ENCODE measurements around the gene CLEC16A. TPM values are rescaled to one million over a fixed set of nuclear protein-coding genes. Genes with fewer than 3 reads are reported as not detected.
"Not testable (repeated sequence)": the region's sequence is repeated elsewhere in the genome, so short reads cannot be mapped to it uniquely, and the experiment has no call there.

CLEC16A gene
- total RNA-seq, 1 donor from 2014 or later: 34.6 TPM

DNA sequence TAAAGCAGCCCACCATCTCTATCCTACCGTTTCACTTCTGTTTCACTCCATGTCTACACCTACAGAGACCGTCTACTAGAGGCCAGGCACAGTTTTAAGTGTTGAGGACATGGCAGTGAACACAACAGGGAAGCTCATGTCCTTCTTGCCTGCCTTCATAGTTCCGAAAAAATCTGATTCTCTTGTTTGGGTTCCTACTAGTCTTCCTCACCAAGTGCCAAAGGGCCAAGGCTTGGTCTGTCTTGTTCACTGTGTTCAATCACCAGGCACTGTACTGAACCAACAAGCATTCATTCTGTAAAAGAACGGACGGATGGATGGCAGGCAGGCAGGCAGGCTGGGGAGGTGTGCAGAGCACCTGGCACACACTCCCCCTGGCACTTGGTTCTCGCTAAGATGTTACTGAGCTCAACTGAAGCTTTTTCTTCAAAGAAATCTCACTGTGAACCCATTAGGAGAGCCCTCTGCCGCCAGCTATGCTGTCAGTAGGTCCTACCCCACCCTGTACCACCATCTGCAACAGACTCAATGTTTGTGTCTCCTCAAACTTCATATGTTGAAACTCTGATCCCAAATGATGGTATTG, 4.6 kb upstream of the CLEC16A start:
- ATAC-seq (no peak), DNase-seq (no peak)
- Histone ChIP-seq H3K9me3 (no peaks in the 10 kb centered on the region), H3K36me3 (no peaks in the 10 kb centered on the region), H3K27ac (no peak overlapping the region), H3K4me3 (peak overlapping the region; percentile 64), H3K27me3 (ENCODE audit: low read depth) (no peaks in the 10 kb centered on the region), H3K4me1 (peaks cover 74% of the 10 kb centered on the region)
- intact Hi-C loops (cut with DNase I): no loop called here
- TF ChIP-seq, protein P1, sequence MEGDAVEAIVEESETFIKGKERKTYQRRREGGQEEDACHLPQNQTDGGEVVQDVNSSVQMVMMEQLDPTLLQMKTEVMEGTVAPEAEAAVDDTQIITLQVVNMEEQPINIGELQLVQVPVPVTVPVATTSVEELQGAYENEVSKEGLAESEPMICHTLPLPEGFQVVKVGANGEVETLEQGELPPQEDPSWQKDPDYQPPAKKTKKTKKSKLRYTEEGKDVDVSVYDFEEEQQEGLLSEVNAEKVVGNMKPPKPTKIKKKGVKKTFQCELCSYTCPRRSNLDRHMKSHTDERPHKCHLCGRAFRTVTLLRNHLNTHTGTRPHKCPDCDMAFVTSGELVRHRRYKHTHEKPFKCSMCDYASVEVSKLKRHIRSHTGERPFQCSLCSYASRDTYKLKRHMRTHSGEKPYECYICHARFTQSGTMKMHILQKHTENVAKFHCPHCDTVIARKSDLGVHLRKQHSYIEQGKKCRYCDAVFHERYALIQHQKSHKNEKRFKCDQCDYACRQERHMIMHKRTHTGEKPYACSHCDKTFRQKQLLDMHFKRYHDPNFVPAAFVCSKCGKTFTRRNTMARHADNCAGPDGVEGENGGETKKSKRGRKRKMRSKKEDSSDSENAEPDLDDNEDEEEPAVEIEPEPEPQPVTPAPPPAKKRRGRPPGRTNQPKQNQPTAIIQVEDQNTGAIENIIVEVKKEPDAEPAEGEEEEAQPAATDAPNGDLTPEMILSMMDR (IDR thresholded peaks at IDR 0.05): no peak

DNA sequence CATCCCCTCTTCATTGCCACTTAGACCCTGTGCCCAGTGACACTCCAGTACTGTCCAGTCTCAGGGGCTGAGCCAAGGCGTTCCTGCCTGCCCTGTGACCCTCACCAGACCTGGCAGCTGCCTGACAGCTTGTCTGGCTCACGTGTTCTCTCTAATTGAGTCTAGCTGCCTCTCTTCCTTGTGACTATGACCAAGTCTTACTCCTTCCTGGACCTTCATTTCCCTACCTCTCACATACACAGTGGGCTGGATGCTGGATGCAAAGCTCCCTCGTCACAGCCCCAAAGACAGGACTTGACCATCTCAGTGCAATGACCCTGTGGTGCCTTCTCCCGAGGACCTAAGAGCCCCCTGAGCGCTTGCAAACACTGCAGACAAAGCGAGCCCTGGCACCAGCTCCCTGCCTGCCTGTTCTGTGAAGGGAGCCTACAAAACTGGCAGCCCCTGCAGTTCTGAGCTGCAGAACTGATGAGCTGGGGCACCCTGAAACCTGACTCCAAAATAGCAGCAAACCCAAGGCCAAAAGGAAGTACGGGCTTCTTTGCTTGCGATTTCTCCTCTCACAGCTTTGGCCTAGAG, 3.8 kb upstream of the CLEC16A start:
- no peaks in the 10 kb centered on the region for H3K9me3 ChIP-seq
- intact Hi-C loops (cut with DNase I): no loop called here
- ATAC-seq (no peak), DNase-seq (no peak)
- H3K27ac ChIP-seq: peak overlapping the region; percentile 76
- peaks cover 76% of the 10 kb centered on the region for H3K4me1 ChIP-seq
- H3K36me3 ChIP-seq: no peaks in the 10 kb centered on the region
- H3K27me3 ChIP-seq (ENCODE audit: low read depth): no peaks in the 10 kb centered on the region
- TF ChIP-seq, protein P1 (IDR thresholded peaks at IDR 0.05): no peak
- peak overlapping the region; percentile 64 for H3K4me3 ChIP-seq

DNA sequence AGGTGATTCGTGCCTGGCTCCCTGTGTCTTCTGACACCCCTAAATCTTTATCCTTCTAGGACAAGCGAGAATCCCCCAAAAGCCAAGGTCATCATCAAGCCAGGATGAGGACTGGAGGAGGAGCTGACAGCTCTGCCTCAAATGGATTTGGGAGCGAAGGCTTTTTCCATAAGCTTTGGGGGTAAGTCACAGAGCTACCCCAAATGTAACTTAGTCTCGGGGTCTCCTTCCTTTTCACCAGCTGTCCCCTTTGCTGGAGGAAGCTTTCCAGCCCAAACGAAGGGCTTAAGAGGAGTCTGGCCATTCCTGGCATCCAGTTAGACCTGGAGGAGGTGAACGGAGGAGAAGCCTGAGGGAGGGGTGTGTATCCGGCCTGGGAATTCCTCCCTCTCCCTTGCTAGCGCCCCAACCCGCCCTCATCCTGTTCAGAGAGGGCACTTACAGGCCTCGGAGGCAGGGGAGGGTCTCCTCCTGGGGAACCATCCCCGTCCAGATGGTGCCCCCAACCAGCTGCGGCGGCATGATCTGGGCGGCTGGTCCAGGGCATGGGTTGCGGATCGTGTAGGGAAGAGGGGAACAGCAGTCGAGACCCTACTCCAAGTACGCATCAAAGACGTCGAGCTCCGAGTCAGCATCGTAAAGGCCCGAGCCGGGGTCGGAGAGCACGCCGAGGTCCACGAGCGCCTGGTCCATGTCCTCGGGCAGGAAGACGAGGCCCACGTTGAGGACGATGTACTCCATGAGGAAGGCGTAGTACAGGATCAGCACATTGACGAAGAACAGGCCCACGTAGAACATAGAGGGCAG, 3.0 kb upstream of the CLEC16A start:
- Histone ChIP-seq H3K36me3 (no peaks in the 10 kb centered on the region), H3K27me3 (ENCODE audit: low read depth) (no peaks in the 10 kb centered on the region), H3K9me3 (no peaks in the 10 kb centered on the region), H3K4me1 (peaks cover 76% of the 10 kb centered on the region), H3K27ac (peak overlapping the region; percentile 76), H3K4me3 (peak overlapping the region; percentile 64)
- DNase-seq (no peak), ATAC-seq (no peak)
- intact Hi-C loops (cut with DNase I): no loop called here
- TF ChIP-seq, protein P1 (IDR thresholded peaks at IDR 0.05): no peak

DNA sequence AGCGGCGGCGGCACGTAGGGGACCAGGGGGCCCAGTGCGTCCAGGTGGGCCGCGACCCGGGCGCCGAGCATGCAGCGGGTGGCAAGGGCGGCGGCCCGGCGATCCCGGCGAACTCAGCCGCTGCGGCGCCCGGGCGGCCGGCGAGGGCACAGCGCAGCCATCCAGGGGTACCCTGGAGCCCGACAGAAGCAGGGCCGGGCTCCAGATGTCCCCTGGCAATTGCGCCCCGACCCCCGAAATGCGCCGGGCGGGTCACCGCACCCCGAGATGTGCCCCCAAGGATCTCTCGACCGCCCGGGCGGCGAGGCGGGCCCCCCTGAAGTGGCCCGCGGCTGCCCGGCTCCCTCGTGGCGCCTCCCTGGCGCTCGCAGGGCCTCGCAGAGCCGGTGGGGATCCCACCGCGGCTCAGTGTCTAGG, 2.4 kb upstream of the CLEC16A start:
- H3K27ac ChIP-seq: peak overlapping the region; percentile 76
- DNase-seq; H3K36me3 ChIP-seq; intact Hi-C loops (cut with DNase I); H3K9me3 ChIP-seq; H3K27me3 ChIP-seq (ENCODE audit: low read depth): not testable (repeated sequence)
- H3K4me1 ChIP-seq: peaks cover 76% of the 10 kb centered on the region
- ATAC-seq: peak; percentile 0 to 4
- H3K4me3 ChIP-seq: peak overlapping the region; percentile 64

DNA sequence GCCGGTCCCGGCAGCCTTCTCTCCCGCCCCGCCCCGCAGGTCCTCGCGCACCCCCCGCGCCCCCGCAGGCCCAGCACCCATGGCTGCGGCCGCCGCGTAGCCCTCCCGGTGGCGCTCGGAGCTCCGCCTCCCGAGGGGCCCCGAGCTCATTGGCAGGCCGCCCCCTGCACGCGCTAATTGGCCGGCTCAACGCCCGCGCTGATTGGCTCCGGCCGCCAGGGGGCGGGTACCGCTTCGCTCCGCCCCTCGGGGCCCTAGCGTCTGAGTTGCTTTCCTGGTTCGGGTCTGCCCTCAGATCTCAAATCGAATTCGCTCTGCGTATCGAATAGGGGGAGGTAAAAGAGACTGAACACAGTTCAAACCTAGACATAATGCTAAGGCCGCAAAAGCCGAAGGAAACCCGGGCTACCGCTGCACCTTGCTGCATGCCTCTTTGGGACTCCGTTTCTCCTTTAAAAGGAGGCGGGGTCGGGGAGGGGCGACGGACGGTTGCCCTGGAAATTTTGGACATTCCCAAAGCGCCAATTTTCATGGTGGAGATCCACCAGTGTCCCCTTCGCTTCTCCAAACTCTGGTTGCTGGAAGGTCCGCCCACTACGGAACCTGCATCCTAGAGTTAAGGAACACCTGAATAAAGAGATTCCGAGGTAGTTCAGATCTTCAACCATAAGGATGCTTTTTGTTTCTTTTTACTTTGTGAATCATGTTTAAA, 1.9 kb upstream of the CLEC16A start, which contains the start of gene DEXI:
TSS of gene DEXI (minus strand) at position 117 of the 712 bp plus-strand sequence. CDS start 463 bp downstream, outside the sequence.
- H3K36me3 ChIP-seq: no peaks in the 10 kb centered on the region
- no peaks in the 10 kb centered on the region for H3K27me3 ChIP-seq (ENCODE audit: low read depth)
- H3K4me1 ChIP-seq: peaks cover 76% of the 10 kb centered on the region
- H3K9me3 ChIP-seq: no peaks in the 10 kb centered on the region
- intact Hi-C loops (cut with DNase I): no loop called here
- H3K4me3 ChIP-seq: peak within 1 kb of the TSS; percentile 64
- TF ChIP-seq, protein P1 (IDR thresholded peaks at IDR 0.05): peak; percentile 40
- peak; percentile 95 for DNase-seq
- H3K27ac ChIP-seq: peak within 1 kb of the TSS; percentile 76
- ATAC-seq: peak; percentile 84 to 88

All from lower lobe of right lung (tissue), 2 donors.